Skeletal muscle cell (primary cell): ENCODE data around the gene THRA.
"Not testable (repeated sequence)": the region's sequence is repeated elsewhere in the genome, so short reads cannot be mapped to it uniquely, and the experiment has no call there.

ENCODE experiments used
- DNase-seq: peaks from one replicate; pipeline ENCODE4 v3.0.0-alpha.2; 2010; ENCODE audit warnings: low read depth
- H3K4me3 ChIP-seq: 2 replicates; pipeline ENCODE4 v1.5.1; 2011; ENCODE audit warnings: low read depth, mild to moderate bottlenecking, control low read depth, low read length, moderate library complexity

Gene THRA

DNA sequence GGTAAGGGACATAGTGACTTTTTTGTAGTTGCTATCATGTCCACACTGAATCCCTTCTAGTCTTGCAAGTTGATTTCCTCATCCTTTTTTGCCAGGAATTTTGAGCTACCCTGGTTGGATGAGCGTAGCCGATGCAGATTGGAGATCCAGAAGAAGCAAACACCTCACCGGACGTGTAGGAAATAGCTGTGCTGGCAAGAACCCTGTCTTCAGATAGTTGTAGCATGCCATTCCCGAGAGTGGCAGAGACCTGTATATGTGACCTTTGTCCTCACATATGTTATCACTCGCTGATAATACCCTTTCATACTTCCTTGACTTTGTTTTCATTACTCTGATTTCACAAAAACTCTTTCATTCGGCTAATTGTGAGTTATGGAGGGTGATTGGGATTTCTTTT is 71.4 kb downstream of the THRA start:
- no peak for DNase-seq
- no peak overlapping the region for H3K4me3 ChIP-seq

DNA sequence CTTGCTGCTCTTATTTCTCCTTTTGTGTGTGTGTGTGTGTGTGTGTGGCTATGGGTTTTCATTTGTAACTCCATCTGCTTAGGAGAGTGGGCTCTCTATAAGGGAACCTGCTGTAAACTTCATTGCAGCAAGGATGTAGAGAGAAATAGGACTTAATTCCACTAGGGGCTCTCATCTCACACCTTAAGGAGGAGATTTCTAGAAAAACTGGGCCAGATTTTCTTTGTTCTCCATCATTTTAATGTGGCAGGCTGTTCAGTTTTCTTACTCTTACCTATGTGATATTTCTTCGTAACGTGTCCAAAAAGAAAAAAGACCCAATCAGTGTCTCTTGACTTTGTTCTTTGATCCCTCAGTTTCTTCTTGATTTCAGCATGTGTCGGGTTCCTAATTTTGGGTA is 73.1 kb downstream of the THRA start:
- H3K4me3 ChIP-seq, result no peak overlapping the region
- DNase-seq, result no peak

DNA sequence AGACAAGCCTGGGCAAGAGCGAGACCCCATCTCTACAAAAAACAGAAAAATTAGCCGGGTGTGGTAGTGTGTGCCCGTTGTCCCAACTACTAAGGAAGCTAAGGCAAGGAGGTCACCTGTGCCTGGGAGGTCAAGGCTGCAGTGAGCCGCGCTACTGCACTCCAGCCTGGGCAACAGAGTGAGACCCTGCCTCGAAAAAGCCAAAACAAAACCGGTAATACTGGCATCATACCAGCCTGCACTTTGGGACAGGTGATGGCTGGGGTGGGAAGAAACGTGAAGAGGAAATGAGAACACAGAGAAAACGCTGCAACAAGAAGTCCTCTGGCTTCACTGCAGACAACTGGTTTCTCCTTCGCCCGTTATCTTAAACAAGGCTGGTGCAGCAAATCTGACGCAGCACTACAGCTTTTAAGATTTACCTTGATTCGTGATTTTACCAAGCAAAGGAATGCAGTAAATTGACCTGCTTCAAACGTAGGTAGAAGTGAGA is 76.8 kb downstream of the THRA start:
- no peak for DNase-seq

DNA sequence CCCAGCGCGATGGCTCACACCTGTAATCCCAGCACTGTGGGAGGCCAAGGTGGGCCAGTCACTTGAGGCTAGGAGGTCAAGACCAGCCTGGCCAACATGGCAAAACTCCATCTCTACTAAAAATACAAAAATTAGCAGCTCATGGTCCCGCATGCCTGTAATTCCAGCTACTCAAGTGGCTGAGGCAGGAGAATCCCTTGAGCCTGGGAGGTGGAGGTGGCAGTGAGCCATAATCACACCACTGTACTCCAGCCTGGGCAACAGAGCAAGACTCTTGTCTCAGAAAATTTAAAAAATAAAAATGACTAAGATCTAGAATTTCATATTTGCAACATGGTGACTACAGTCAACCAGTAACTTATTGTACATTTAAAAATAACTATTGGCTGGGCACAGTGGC is 80.4 kb downstream of the THRA start:
- not testable (repeated sequence) for H3K4me3 ChIP-seq, DNase-seq

More for the DNA sequence above, 76.8 kb downstream of the THRA start:
- H3K4me3 ChIP-seq, result peak overlapping the region; percentile 57
